ENCODE results near the gene HAUS6.
"Not testable (repeated sequence)": the region's sequence is repeated elsewhere in the genome, so short reads cannot be mapped to it uniquely, and the experiment has no call there.

Gene HAUS6

GRCh38 chr9:19030899-19031298 is 71.8 kb downstream of the HAUS6 start:
- no peak for DNase-seq

GRCh38 chr9:19028835-19029451 is 73.8 kb downstream of the HAUS6 start:
- DNase-seq = peak; percentile 56

GRCh38 chr9:19027825-19028224 is 74.9 kb downstream of the HAUS6 start:
- DNase-seq = no peak

DNA sequence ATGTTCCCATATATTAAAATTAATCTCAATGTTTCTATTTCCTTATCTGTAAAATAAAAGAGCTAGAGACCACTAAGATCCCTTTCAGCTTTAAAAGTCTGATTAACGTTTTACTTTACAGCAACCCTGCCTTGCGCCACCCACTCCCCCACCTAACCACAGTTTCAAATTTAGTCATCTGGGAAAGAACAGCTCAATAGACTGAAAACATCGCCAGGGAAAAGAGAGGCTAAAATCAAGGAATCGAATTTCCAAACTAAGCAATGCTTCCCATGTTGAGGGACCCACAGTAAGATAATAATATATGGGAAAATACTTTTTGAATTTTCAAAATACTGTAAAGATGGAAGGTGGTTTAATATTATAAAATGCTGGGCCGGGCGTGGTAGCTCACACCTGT is 76.3 kb downstream of the HAUS6 start:
- DNase-seq = no peak

DNA sequence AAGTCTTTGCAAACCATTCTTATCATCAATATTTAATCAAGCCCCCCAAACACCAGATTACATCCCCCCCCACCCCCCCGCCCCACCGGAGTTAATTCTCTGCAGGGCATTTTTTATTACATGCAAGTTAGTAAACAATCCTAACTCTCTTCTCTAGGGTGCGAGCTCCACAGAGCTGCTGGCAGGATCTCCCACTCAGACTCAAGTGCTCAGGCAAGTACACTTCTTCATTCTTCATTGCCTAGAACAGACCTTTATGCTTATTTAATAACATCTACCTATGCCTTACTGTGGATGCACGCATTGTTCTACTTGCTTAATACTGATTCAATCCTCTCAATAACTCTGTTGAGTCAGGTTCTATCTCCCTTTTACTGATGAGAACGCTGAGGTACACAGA is 79.6 kb downstream of the HAUS6 start:
- DNase-seq = no peak

DNA sequence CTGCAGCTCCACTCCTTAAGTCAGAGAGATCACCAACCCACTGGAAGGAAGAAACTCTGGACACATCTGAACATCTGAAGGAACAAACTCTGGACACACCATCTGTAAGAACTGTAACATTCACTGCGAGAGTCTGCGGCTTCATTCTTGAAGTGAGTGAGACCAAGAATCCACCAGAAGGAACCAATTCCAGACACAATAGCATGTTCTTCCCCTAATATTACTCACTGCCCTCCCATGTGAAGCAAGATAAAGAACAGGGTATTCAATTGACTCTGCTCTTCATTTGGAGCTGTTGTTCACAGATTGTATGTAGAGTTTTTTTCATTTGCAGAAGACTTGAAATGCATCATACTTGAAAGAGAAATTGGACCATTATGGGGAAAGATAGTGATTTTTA is 80.5 kb downstream of the HAUS6 start:
- no peak for DNase-seq

GRCh38 chr9:19021649-19022048 is 81.1 kb downstream of the HAUS6 start:
- not testable (repeated sequence) for DNase-seq

GRCh38 chr9:19020886-19021455 is 81.7 kb downstream of the HAUS6 start:
- no peak for DNase-seq

DNA sequence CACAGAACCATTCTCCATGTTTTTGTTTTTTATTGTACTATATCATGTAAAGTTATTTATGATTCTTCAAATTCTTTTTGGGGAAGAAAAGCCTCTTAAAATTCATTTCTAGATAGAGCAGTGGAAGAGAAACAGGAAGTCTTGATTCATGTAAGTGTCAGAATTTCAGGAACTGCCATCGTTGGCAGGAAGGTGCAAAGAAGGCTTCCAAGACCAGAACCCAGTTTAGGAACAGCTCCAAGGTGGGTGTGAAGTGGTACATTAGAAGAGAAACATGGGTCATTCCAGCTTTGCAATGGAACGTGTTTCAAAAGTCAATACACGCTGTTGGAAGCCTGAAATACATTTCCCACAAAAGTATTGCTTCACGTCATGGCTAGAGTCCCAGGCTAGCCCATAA is 84.5 kb downstream of the HAUS6 start:
- DNase-seq = no peak

GRCh38 chr9:19009391-19009965 is 93.2 kb downstream of the HAUS6 start:
- no peak for DNase-seq

Measured in NCI-H774 (cell line).